GM23338 (cell line): ENCODE data around the gene COL5A2. TPM values are rescaled to one million over a fixed set of nuclear protein-coding genes. Genes with fewer than 3 reads are reported as not detected.

Experiments used
- ATAC-seq: fragments of 200-7000 bp; cut with Tn5 transposase; 3 replicates; pipeline ENCODE4 v1.9.1; 2020
- DNase-seq: peaks from one replicate; pipeline ENCODE4 v3.0.0-alpha.2; 2015; ENCODE audit warnings: low spot score
- H2AFZ ChIP-seq: fragments of 200-600 bp; sonication (generic); 2 replicates; pipeline ENCODE4 v1.8.0; 2016; ENCODE audit warnings: antibody characterized with exemption, mild to moderate bottlenecking, moderate library complexity
- H3F3A ChIP-seq: fragments of 200-600 bp; sonication (generic); replicated peaks from 2 replicates; pipeline ENCODE4 v1.8.0; 2017; ENCODE audit warnings: antibody characterized with exemption, mixed run types, low read depth
- H3K27ac ChIP-seq: fragments of 200-600 bp; sonication (generic); 2 replicates; pipeline ENCODE4 v1.6.1; 2016; ENCODE audit warnings: low read depth
- H3K27me3 ChIP-seq: fragments of 200-600 bp; sonication (generic); 2 replicates; pipeline ENCODE4 v1.8.0; 2016; ENCODE audit warnings: mild to moderate bottlenecking, mixed run types, moderate library complexity; ENCODE audit not compliant: insufficient read depth
- H3K36me3 ChIP-seq: fragments of 200-600 bp; sonication (generic); 2 replicates; pipeline ENCODE4 v1.8.0; 2016; ENCODE audit warnings: mild to moderate bottlenecking; ENCODE audit not compliant: insufficient read depth
- H3K4me1 ChIP-seq: fragments of 200-600 bp; sonication (generic); 2 replicates; pipeline ENCODE4 v1.8.0; 2016; ENCODE audit warnings: mild to moderate bottlenecking, moderate library complexity; ENCODE audit not compliant: insufficient read depth
- H3K4me2 ChIP-seq: fragments of 200-600 bp; sonication (generic); 2 replicates; pipeline ENCODE4 v1.7.1; 2017; ENCODE audit warnings: mixed run types
- H3K4me3 ChIP-seq: fragments of 200-600 bp; sonication (generic); 2 replicates; pipeline ENCODE4 v1.6.1; 2016; ENCODE audit warnings: mixed run types
- H3K79me2 ChIP-seq: fragments of 200-600 bp; sonication (generic); replicated peaks from 2 replicates; pipeline ENCODE4 v1.8.0; 2017; ENCODE audit warnings: mild to moderate bottlenecking; ENCODE audit not compliant: insufficient read depth
- H3K9me2 ChIP-seq: fragments of 200-600 bp; sonication (generic); 2 replicates; pipeline ENCODE4 v1.8.0; 2017; ENCODE audit not compliant: insufficient read depth
- H4K20me1 ChIP-seq: fragments of 200-600 bp; sonication (generic); replicated peaks from 2 replicates; pipeline ENCODE4 v1.8.0; 2017; ENCODE audit warnings: mild to moderate bottlenecking; ENCODE audit not compliant: insufficient read depth
- H3K27ac Mint-ChIP-seq: 2 replicates; pipeline ENCODE4 v1.8.0; 2020; ENCODE audit warnings: inconsistent platforms, mild to moderate bottlenecking, moderate library complexity, mixed read lengths
- H3K27me3 Mint-ChIP-seq: 3 replicates; pipeline ENCODE4 v1.8.0; 2022; ENCODE audit warnings: low read depth, mild to moderate bottlenecking, moderate library complexity, mixed read lengths, inconsistent platforms; ENCODE audit not compliant: insufficient read depth, poor library complexity
- H3K36me3 Mint-ChIP-seq: 3 replicates; pipeline ENCODE4 v1.8.0; 2021; ENCODE audit warnings: low read depth, mild to moderate bottlenecking, inconsistent platforms, moderate library complexity, mixed read lengths
- H3K4me1 Mint-ChIP-seq: 3 replicates; pipeline ENCODE4 v1.8.0; 2020; ENCODE audit warnings: mild to moderate bottlenecking, inconsistent platforms, mixed read lengths
- H3K4me3 Mint-ChIP-seq: 3 replicates; pipeline ENCODE4 v1.8.0; 2021; ENCODE audit warnings: moderate library complexity, mild to moderate bottlenecking, inconsistent platforms, mixed read lengths
- H3K9me3 Mint-ChIP-seq: 3 replicates; pipeline ENCODE4 v1.8.0; 2020; ENCODE audit warnings: moderate library complexity, mild to moderate bottlenecking, inconsistent platforms, mixed read lengths
- CREB1 ChIP-seq: fragments of 250-450 bp; sonication (Bioruptor Pico); IDR thresholded peaks from 2 replicates; pipeline ENCODE4 v1.5.0; 2020; ENCODE audit warnings: low read depth, mild to moderate bottlenecking, moderate library complexity
- EZH2 ChIP-seq: fragments of 200-600 bp; sonication (generic); IDR thresholded peaks from one replicate; pipeline ENCODE4 v1.8.0; 2017; ENCODE audit warnings: antibody characterized with exemption, mild to moderate bottlenecking, low read depth; ENCODE audit not compliant: unreplicated experiment
- NANOG ChIP-seq: IDR thresholded peaks from 2 replicates; pipeline ENCODE4 v1.6.1; 2016; ENCODE audit warnings: antibody characterized with exemption, borderline replicate concordance
- polyA plus RNA-seq: library from polyadenylated mRNA; unstranded; fragments of >200 nt; fragmentation: Nextera tagmentation; extraction: Ambion mirVana; gene quantifications from 2 replicates; pipeline ENCODE4 v1.2.1, GENCODE V29; 2016
- total RNA-seq: library from RNA; depleted of rRNA; stranded (reverse); fragments of >200 nt; shearing (Covaris generic); gene quantifications from 2 replicates; pipeline ENCODE4 v1.2.3, GENCODE V29; 2014
- TF ChIP-seq, protein P1 (sequence below): fragments of 250-450 bp; sonication (Bioruptor Pico); IDR thresholded peaks from 2 replicates; pipeline ENCODE4 v1.5.0; 2020; ENCODE audit warnings: mild to moderate bottlenecking, moderate library complexity
- TF ChIP-seq, protein P2 (sequence below), 2 experiments: fragments of 200-600 bp in 1 of 2; sonication (generic) in 1 of 2; conservative IDR thresholded peaks; 2 replicates each; pipeline versions ENCODE4 v1.5.1 to v1.6.1; 2016 to 2017; ENCODE audit warnings: antibody characterized with exemption in 2 of 2, low read depth in 2 of 2, mild to moderate bottlenecking in 2 of 2, moderate library complexity in 1 of 2

The COL5A2 gene
- total and polyA plus RNA-seq, 2 experiments from 2014 or later, result 6.7 to 19.7 TPM

DNA sequence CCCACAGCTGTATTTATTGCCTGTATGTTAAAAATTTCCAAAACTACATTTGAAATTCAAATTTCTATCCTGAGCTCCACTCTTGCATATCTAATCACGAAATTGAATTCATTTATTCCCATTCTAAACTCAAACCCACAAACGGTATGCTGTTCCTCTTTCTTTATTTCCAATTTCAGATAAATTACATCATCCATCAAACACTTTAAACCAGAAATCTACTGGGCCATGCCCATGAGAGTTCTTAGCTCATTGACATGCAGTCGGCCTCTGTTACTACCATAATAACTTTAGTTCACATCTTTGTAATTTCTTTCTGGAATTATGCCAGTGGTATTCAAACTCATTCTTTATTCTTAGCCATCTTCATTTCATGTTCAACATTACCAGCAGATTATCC lies 105.1 kb downstream of the COL5A2 start:
- no peak for ATAC-seq
- Mint-ChIP-seq H3K4me3 (no peak overlapping the region), H3K36me3 (no peaks in the 10 kb centered on the region), H3K27me3 (no peaks in the 10 kb centered on the region), H3K27ac (no peak overlapping the region), H3K9me3 (no peaks in the 10 kb centered on the region), H3K4me1 (no peaks in the 10 kb centered on the region)
- Histone ChIP-seq H3K79me2 (no peaks in the 10 kb centered on the region), H2AFZ (no peak overlapping the region), H3K4me3 (no peak overlapping the region), H4K20me1 (no peaks in the 10 kb centered on the region), H3K36me3 (no peaks in the 10 kb centered on the region), H3K4me1 (no peaks in the 10 kb centered on the region), H3K27ac (no peak overlapping the region), H3K27me3 (no peaks in the 10 kb centered on the region), H3F3A (no peaks in the 10 kb centered on the region), H3K4me2 (no peak overlapping the region), H3K9me2 (no peaks in the 10 kb centered on the region)
- TF ChIP-seq EZH2, result no peak
- TF ChIP-seq, protein P1, sequence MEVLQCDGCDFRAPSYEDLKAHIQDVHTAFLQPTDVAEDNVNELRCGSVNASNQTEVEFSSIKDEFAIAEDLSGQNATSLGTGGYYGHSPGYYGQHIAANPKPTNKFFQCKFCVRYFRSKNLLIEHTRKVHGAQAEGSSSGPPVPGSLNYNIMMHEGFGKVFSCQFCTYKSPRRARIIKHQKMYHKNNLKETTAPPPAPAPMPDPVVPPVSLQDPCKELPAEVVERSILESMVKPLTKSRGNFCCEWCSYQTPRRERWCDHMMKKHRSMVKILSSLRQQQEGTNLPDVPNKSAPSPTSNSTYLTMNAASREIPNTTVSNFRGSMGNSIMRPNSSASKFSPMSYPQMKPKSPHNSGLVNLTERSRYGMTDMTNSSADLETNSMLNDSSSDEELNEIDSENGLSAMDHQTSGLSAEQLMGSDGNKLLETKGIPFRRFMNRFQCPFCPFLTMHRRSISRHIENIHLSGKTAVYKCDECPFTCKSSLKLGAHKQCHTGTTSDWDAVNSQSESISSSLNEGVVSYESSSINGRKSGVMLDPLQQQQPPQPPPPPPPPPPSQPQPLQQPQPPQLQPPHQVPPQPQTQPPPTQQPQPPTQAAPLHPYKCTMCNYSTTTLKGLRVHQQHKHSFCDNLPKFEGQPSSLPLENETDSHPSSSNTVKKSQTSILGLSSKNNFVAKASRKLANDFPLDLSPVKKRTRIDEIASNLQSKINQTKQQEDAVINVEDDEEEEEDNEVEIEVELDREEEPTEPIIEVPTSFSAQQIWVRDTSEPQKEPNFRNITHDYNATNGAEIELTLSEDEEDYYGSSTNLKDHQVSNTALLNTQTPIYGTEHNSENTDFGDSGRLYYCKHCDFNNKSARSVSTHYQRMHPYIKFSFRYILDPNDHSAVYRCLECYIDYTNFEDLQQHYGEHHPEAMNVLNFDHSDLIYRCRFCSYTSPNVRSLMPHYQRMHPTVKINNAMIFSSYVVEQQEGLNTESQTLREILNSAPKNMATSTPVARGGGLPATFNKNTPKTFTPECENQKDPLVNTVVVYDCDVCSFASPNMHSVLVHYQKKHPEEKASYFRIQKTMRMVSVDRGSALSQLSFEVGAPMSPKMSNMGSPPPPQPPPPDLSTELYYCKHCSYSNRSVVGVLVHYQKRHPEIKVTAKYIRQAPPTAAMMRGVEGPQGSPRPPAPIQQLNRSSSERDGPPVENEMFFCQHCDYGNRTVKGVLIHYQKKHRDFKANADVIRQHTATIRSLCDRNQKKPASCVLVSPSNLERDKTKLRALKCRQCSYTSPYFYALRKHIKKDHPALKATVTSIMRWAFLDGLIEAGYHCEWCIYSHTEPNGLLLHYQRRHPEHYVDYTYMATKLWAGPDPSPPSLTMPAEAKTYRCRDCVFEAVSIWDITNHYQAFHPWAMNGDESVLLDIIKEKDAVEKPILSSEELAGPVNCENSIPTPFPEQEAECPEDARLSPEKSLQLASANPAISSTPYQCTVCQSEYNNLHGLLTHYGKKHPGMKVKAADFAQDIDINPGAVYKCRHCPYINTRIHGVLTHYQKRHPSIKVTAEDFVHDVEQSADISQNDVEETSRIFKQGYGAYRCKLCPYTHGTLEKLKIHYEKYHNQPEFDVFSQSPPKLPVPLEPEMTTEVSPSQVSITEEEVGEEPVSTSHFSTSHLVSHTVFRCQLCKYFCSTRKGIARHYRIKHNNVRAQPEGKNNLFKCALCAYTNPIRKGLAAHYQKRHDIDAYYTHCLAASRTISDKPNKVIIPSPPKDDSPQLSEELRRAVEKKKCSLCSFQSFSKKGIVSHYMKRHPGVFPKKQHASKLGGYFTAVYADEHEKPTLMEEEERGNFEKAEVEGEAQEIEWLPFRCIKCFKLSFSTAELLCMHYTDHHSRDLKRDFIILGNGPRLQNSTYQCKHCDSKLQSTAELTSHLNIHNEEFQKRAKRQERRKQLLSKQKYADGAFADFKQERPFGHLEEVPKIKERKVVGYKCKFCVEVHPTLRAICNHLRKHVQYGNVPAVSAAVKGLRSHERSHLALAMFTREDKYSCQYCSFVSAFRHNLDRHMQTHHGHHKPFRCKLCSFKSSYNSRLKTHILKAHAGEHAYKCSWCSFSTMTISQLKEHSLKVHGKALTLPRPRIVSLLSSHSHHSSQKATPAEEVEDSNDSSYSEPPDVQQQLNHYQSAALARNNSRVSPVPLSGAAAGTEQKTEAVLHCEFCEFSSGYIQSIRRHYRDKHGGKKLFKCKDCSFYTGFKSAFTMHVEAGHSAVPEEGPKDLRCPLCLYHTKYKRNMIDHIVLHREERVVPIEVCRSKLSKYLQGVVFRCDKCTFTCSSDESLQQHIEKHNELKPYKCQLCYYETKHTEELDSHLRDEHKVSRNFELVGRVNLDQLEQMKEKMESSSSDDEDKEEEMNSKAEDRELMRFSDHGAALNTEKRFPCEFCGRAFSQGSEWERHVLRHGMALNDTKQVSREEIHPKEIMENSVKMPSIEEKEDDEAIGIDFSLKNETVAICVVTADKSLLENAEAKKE, result no peak
- TF ChIP-seq, protein P2, sequence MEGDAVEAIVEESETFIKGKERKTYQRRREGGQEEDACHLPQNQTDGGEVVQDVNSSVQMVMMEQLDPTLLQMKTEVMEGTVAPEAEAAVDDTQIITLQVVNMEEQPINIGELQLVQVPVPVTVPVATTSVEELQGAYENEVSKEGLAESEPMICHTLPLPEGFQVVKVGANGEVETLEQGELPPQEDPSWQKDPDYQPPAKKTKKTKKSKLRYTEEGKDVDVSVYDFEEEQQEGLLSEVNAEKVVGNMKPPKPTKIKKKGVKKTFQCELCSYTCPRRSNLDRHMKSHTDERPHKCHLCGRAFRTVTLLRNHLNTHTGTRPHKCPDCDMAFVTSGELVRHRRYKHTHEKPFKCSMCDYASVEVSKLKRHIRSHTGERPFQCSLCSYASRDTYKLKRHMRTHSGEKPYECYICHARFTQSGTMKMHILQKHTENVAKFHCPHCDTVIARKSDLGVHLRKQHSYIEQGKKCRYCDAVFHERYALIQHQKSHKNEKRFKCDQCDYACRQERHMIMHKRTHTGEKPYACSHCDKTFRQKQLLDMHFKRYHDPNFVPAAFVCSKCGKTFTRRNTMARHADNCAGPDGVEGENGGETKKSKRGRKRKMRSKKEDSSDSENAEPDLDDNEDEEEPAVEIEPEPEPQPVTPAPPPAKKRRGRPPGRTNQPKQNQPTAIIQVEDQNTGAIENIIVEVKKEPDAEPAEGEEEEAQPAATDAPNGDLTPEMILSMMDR (conservative IDR thresholded peaks at IDR 0.05; ENCODE audit: low read depth in 2 of 2), result no peak
- TF ChIP-seq NANOG, result no peak
- TF ChIP-seq CREB1 (CRISPR knock-in tag), result no peak
- no peak for DNase-seq
